Left lung (tissue), 10 donors: ENCODE data around the gene CHAD. TPM values are rescaled to one million over a fixed set of nuclear protein-coding genes. Genes with fewer than 3 reads are reported as not detected.

ENCODE experiments used
- ATAC-seq: fragments of 200-7000 bp; cut with Tn5 transposase; one replicate; pipeline ENCODE4 v1.9.1; 2020; ENCODE audit warnings: moderate library complexity
- DNase-seq, 4 donors: peaks; one replicate each; pipeline ENCODE4 v3.0.0-alpha.2; 2013 to 2020
- H3K27ac ChIP-seq, 2 donors: fragments of 200-600 bp; sonication (generic) in 1 of 2; one replicate each; pipeline versions ENCODE4 v1.5.0 to v1.8.0; 2020 to 2021
- H3K27me3 ChIP-seq, 2 donors: fragments of 200-600 bp; sonication (generic) in 1 of 2; one replicate each; pipeline versions ENCODE4 v1.5.0 to v1.8.0; 2020 to 2021
- H3K36me3 ChIP-seq, 2 donors: fragments of 200-600 bp; sonication (generic) in 1 of 2; one replicate each; pipeline versions ENCODE4 v1.5.0 to v1.8.0; 2020 to 2021
- H3K4me1 ChIP-seq, 2 donors: fragments of 200-600 bp; one replicate each; pipeline ENCODE4 v1.8.0; 2021
- H3K4me3 ChIP-seq, 2 donors: fragments of 200-600 bp; sonication (generic) in 1 of 2; one replicate each; pipeline versions ENCODE4 v1.5.0 to v1.8.0; 2020 to 2021; ENCODE audit warnings: mild to moderate bottlenecking in 1 of 2
- H3K9me3 ChIP-seq, 2 donors: fragments of 200-600 bp; sonication (generic) in 1 of 2; one replicate each; pipeline versions ENCODE4 v1.5.0 to v1.8.0; 2020 to 2021
- CTCF ChIP-seq, 2 donors: fragments of 200-600 bp; sonication (generic) in 1 of 2; IDR thresholded peaks; one replicate each; pipeline versions ENCODE4 v1.5.0 to v1.8.0; 2021; ENCODE audit warnings: antibody characterized with exemption in 2 of 2
- intact Hi-C, 2 donors: fragments of 100-400 bp; cut with DNase I; formaldehyde crosslinking; loops; one replicate each; pipeline versions ENCODE4 v1.11.2 to v1.14.2; 2022
- polyA plus RNA-seq, 6 donors: library from polyadenylated mRNA; unstranded; fragments of 120-200 nt; gene quantifications; one replicate each; pipeline ENCODE4 v1.2.1, GENCODE V29; 2013; ENCODE audit not compliant: insufficient read length in 6 of 6
- total RNA-seq, 2 donors: library from RNA; stranded (reverse); fragmentation: NEBNext Ultra II Directional; extraction: Animal tissue kit (Norgen Biotek cat#: 25700); gene quantifications; one replicate each; pipeline ENCODE4 v1.2.1, GENCODE V29; 2021
- donor health status: DM: no; HTN: yes; CAD: no.
- donor health status: DM: no; HTN: no; CAD: no.

Gene CHAD
- total and polyA plus RNA-seq, 8 donors: 0.17 to 9.8 (median 5.2) TPM

GRCh38 chr17:50464736-50465135 lies 3.9 kb downstream of the CHAD start:
- no peak overlapping the region for H3K27ac ChIP-seq
- DNase-seq: peak in 1 of 4 donors; percentile 27
- peaks cover 12 to 26% of the 10 kb centered on the region in 2 donors for H3K27me3 ChIP-seq
- H3K9me3 ChIP-seq: no peaks in the 10 kb centered on the region
- peaks cover 0 to 12% of the 10 kb centered on the region in 2 donors for H3K36me3 ChIP-seq
- intact Hi-C loops: no loop called here
- H3K4me1 ChIP-seq: peaks cover 0 to 14% of the 10 kb centered on the region in 2 donors
- no peak overlapping the region for H3K4me3 ChIP-seq
- no peak for ATAC-seq
- TF ChIP-seq CTCF (IDR thresholded peaks at IDR 0.05): no peak

DNA sequence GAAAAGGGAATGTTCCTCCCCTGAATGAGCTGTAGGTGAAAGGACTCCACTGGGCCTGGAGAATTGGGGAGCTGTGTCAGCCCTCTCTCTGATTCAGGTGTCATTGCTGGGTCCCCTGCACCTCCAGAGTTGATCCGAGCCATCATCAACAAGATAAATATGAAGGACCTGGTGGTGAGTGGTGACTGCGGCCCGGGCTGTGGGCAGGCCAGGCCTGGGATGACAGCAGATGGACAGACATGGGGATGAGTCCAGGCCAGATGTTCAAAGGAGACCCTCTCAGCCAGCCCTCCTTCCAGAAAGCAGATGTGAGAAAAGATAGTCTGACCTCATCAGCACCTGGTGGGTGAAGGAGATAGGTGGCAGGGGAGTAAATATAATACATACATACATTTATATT lies 4.6 kb downstream of the CHAD start:
- no peak for DNase-seq
- Histone ChIP-seq H3K4me1 (peaks cover 0 to 10% of the 10 kb centered on the region in 2 donors), H3K27ac (no peak overlapping the region), H3K9me3 (no peaks in the 10 kb centered on the region), H3K4me3 (no peak overlapping the region), H3K27me3 (peaks cover 12 to 20% of the 10 kb centered on the region in 2 donors), H3K36me3 (peaks cover 0 to 12% of the 10 kb centered on the region in 2 donors)
- intact Hi-C loops: no loop called here
- no peak for ATAC-seq
- TF ChIP-seq CTCF (IDR thresholded peaks at IDR 0.05): no peak

- ATAC-seq (no peak), DNase-seq (no peak)
- H3K27ac ChIP-seq: no peak overlapping the region
- H3K9me3 ChIP-seq: no peaks in the 10 kb centered on the region
- H3K27me3 ChIP-seq: peaks cover 0 to 3% of the 10 kb centered on the region in 2 donors
- intact Hi-C loops: no loop called here
- H3K4me1 ChIP-seq: no peaks in the 10 kb centered on the region
- no peak overlapping the region for H3K4me3 ChIP-seq
- TF ChIP-seq CTCF (IDR thresholded peaks at IDR 0.05): no peak
- H3K36me3 ChIP-seq: peaks cover 0 to 12% of the 10 kb centered on the region in 2 donors
Measured at GRCh38 chr17:50462446-50462845, 6.2 kb downstream of the CHAD start.

DNA sequence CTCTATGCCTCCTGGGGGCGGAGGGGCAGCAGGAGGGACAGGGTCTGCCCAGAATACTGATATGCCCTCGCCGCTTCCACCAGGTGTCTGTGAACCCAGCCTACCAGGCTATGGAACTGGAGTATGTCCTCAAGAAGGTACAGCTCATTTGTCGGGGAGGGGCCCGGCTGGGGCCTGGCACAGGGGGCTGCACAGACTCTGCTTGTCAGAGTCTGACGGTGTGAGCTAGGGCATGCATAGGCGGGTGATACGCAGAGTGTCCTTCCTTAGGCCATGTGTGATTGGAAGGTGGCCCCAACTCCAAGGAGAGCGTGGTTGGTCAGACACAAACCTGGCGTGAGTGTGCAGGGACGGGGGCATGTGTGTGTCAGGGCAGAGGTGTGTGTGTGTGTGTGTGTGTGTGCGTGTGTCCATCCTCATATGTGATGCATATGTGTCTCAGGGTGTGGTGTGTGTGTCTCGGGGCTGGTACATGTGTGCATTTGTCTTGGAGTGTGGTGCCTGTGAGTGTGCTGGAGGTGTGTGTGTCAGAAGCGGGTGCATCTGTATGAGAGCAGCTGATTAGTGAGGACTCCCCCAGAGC lies 7.0 kb downstream of the CHAD start:
- Histone ChIP-seq H3K27me3 (no peaks in the 10 kb centered on the region), H3K4me1 (no peaks in the 10 kb centered on the region), H3K9me3 (no peaks in the 10 kb centered on the region), H3K4me3 (no peak overlapping the region), H3K27ac (no peak overlapping the region), H3K36me3 (peaks cover 0 to 12% of the 10 kb centered on the region in 2 donors)
- intact Hi-C loops: no loop called here
- DNase-seq (no peak), ATAC-seq (no peak)
- no peak for TF ChIP-seq CTCF (IDR thresholded peaks at IDR 0.05)

DNA sequence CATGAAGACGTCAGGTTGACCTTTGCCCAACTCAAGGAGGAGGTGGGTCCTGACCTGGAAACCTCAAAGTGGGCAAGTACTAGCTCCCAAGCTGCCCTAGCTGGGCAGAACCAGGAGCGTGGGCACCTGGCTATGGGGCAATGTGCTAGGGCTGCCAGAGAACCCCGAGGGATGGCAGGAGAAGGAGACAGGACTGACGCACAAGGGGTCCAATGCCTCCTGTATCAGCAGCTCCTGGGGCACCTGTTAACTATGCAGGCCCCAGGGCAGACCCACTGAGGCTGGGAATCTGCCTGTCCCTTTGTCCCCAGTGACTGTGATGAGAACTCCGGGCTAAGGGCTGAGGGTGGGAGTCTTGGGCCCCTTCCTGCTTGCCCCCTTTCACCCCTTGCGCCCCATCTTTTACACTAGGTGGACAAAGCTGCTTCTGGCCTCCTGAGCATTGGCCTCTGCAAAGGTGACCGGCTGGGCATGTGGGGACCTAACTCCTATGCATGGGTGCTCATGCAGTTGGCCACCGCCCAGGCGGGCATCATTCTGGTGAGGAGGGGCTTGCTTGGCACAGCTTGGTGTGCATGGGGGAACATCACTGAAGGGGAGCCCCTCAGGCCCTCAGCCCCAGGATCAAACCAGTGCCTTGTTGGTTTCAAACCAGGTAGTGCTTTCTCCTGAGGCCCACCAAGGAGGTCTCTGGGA lies 7.7 kb downstream of the CHAD start:
- no peaks in the 10 kb centered on the region for H3K4me1 ChIP-seq
- no peak overlapping the region for H3K27ac ChIP-seq
- no peak overlapping the region for H3K4me3 ChIP-seq
- peaks cover 0 to 12% of the 10 kb centered on the region in 2 donors for H3K36me3 ChIP-seq
- DNase-seq: no peak
- ATAC-seq: no peak
- TF ChIP-seq CTCF (IDR thresholded peaks at IDR 0.05): no peak
- no peaks in the 10 kb centered on the region for H3K27me3 ChIP-seq
- H3K9me3 ChIP-seq: no peaks in the 10 kb centered on the region
- intact Hi-C loops: no loop called here
